Keratinocyte (primary cell): ENCODE data around the gene TFG. TPM values are rescaled to one million over a fixed set of nuclear protein-coding genes. Genes with fewer than 3 reads are reported as not detected.

Experiments used
- DNase-seq: peaks from one replicate; pipeline ENCODE4 v3.0.0-alpha.2; 2011; ENCODE audit warnings: low read depth, missing footprints, low spot score
- FAIRE-seq: peaks from 2 replicates; lab custom pipeline; 2011; peaks lifted over from hg19 to GRCh38; lab: Jason Lieb, UNC
- H2AFZ ChIP-seq: 2 replicates; pipeline ENCODE4 v1.6.0; 2012; ENCODE audit warnings: low read length, control low read depth, inconsistent platforms; ENCODE audit not compliant: control insufficient read depth
- H3K27ac ChIP-seq: 2 replicates; pipeline ENCODE4 v1.5.1; 2011; ENCODE audit warnings: low read length; ENCODE audit not compliant: control insufficient read depth, insufficient read depth
- H3K27me3 ChIP-seq: 3 replicates; pipeline ENCODE4 v1.6.0; 2011; ENCODE audit warnings: low read length; ENCODE audit not compliant: control insufficient read depth, insufficient read depth; ENCODE audit errors: extremely low read depth
- H3K36me3 ChIP-seq, 2 experiments: 2 replicates in 1 of 2; 3 replicates in 1 of 2; pipeline ENCODE4 v1.5.1; 2011; ENCODE audit warnings: low read length in 2 of 2, mild to moderate bottlenecking in 1 of 2; ENCODE audit not compliant: control insufficient read depth in 2 of 2, insufficient read depth in 2 of 2; ENCODE audit errors: extremely low read depth in 1 of 2
- H3K4me1 ChIP-seq: 3 replicates; pipeline ENCODE4 v1.5.1; 2011; ENCODE audit warnings: low read length; ENCODE audit not compliant: control insufficient read depth, insufficient read depth; ENCODE audit errors: extremely low read depth
- H3K4me2 ChIP-seq: 3 replicates; pipeline ENCODE4 v1.6.0; 2011; ENCODE audit warnings: low read depth, low read length; ENCODE audit not compliant: control insufficient read depth, insufficient read depth; ENCODE audit errors: extremely low read depth
- H3K4me3 ChIP-seq, 3 experiments: fragments of 200-600 bp in 1 of 3; sonication (generic) in 1 of 3; 2 replicates in 2 of 3; 3 replicates in 1 of 3; pipeline ENCODE4 v1.5.1; 2011 to 2016; ENCODE audit warnings: low read length in 3 of 3, mild to moderate bottlenecking in 3 of 3, control low read depth in 2 of 3, inconsistent platforms in 1 of 3, low read depth in 1 of 3, mixed read lengths in 1 of 3, mixed run types in 1 of 3, moderate library complexity in 1 of 3; ENCODE audit not compliant: control insufficient read depth in 2 of 3, insufficient read depth in 2 of 3; ENCODE audit errors: extremely low read depth in 1 of 3
- H3K79me2 ChIP-seq: 2 replicates; pipeline ENCODE4 v1.6.0; 2012; ENCODE audit warnings: low read length; ENCODE audit not compliant: control insufficient read depth, insufficient read depth
- H3K9ac ChIP-seq: 3 replicates; pipeline ENCODE4 v1.6.0; 2011; ENCODE audit warnings: low read length; ENCODE audit not compliant: control insufficient read depth, insufficient read depth; ENCODE audit errors: extremely low read depth
- H3K9me1 ChIP-seq: 3 replicates; pipeline ENCODE4 v1.6.0; 2011; ENCODE audit warnings: low read length; ENCODE audit not compliant: control insufficient read depth, insufficient read depth; ENCODE audit errors: extremely low read depth
- H3K9me3 ChIP-seq: 2 replicates; pipeline ENCODE4 v1.5.1; 2012; ENCODE audit warnings: low read depth, low read length; ENCODE audit not compliant: control insufficient read depth
- H4K20me1 ChIP-seq: 3 replicates; pipeline ENCODE4 v1.6.0; 2011; ENCODE audit warnings: low read length; ENCODE audit not compliant: control insufficient read depth, insufficient read depth; ENCODE audit errors: extremely low read depth
- EZH2 ChIP-seq: IDR thresholded peaks from one replicate; pipeline ENCODE4 v1.6.1; 2012; ENCODE audit warnings: inconsistent platforms, mild to moderate bottlenecking, low read length, moderate library complexity
- dilution Hi-C: fragments of 300-500 bp; cut with MboI; formaldehyde crosslinking; loops from one replicate; pipeline ENCODE4 v1.7.0; 2020; ENCODE audit warnings: low sequenced_read_pairs; ENCODE audit not compliant: extremely low pct_ligation_motif_present
- polyA plus RNA-seq, 5 experiments: library from polyadenylated mRNA; depleted of rRNA in 3 of 5; stranded (reverse) in 3 of 5; stranded (forward) in 1 of 5; unstranded in 1 of 5; fragments of >200 nt; gene quantifications; 1 replicate in 1 of 5; 2 replicates in 3 of 5; 3 replicates in 1 of 5; pipeline versions ENCODE4 v1.2.1 to v1.2.3, GENCODE V29; 2011 to 2012; ENCODE audit warnings: missing spikeins in 2 of 5, low read depth in 1 of 5, low replicate concordance in 1 of 5
- TF ChIP-seq, protein P1 (sequence below), 3 experiments: IDR thresholded peaks in 1 of 3; conservative IDR thresholded peaks in 1 of 3; optimal IDR thresholded peaks in 1 of 3; 2 replicates in 2 of 3; 3 replicates in 1 of 3; pipeline versions ENCODE3 to v1.5.1; 2011; ENCODE audit warnings: low read length in 3 of 3, mild to moderate bottlenecking in 3 of 3, moderate library complexity in 2 of 3, control low read depth in 1 of 3, inconsistent platforms in 1 of 3; ENCODE audit not compliant: insufficient read depth in 2 of 3; ENCODE audit errors: extremely low read depth in 1 of 3

TFG gene
- polyA plus RNA-seq, 1 donor (not counting 4 experiments of a cell fraction or from before 2014, with no cell fraction given), result 177 TPM

DNA sequence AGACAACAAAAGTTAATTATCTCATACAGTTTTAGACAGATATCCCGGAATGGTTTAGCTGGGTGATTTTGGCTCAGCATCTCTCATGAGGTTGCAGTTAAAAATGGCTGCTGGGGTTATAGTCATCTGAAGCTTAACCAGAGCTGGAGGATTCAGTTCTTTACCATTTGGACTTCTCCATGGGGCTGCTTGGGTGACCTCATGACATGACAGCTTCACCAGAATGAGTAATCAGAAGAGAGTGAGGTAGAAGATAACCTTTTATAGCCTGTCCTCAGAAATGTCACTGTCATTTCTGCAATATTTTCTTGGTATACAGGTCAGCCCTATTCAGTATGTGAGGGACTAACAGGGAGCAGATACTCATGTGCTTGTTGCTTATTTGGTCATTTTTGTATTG is 30.9 kb downstream of the TFG start:
- H3K4me2 ChIP-seq, result no peak overlapping the region
- DNase-seq, result no peak
- dilution Hi-C loops, result no loop called here
- H3K4me3 ChIP-seq, result no peak overlapping the region
- peaks cover 23 to 24% of the 10 kb centered on the region in 2 experiments for H3K36me3 ChIP-seq
- FAIRE-seq, result no peak
- no peaks in the 10 kb centered on the region for H3K9me3 ChIP-seq
- H3K9ac ChIP-seq, result no peak overlapping the region
- peaks cover 2% of the 10 kb centered on the region for H4K20me1 ChIP-seq
- TF ChIP-seq, protein P1, sequence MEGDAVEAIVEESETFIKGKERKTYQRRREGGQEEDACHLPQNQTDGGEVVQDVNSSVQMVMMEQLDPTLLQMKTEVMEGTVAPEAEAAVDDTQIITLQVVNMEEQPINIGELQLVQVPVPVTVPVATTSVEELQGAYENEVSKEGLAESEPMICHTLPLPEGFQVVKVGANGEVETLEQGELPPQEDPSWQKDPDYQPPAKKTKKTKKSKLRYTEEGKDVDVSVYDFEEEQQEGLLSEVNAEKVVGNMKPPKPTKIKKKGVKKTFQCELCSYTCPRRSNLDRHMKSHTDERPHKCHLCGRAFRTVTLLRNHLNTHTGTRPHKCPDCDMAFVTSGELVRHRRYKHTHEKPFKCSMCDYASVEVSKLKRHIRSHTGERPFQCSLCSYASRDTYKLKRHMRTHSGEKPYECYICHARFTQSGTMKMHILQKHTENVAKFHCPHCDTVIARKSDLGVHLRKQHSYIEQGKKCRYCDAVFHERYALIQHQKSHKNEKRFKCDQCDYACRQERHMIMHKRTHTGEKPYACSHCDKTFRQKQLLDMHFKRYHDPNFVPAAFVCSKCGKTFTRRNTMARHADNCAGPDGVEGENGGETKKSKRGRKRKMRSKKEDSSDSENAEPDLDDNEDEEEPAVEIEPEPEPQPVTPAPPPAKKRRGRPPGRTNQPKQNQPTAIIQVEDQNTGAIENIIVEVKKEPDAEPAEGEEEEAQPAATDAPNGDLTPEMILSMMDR (optimal IDR thresholded peaks at IDR 0.05 in 1 of 3, IDR thresholded peaks at IDR 0.05 in 1 of 3, conservative IDR thresholded peaks at IDR 0.05 in 1 of 3; ENCODE audit: extremely low read depth in 1 of 3, insufficient read depth in 2 of 3, low read length in 3 of 3), result no peak
- TF ChIP-seq EZH2, result no peak
- no peaks in the 10 kb centered on the region for H3K4me1 ChIP-seq
- H3K27me3 ChIP-seq, result no peaks in the 10 kb centered on the region
- H3K27ac ChIP-seq, result no peak overlapping the region
- peaks cover 21% of the 10 kb centered on the region for H3K79me2 ChIP-seq
- H2AFZ ChIP-seq, result no peak overlapping the region
- H3K9me1 ChIP-seq, result no peaks in the 10 kb centered on the region

DNA sequence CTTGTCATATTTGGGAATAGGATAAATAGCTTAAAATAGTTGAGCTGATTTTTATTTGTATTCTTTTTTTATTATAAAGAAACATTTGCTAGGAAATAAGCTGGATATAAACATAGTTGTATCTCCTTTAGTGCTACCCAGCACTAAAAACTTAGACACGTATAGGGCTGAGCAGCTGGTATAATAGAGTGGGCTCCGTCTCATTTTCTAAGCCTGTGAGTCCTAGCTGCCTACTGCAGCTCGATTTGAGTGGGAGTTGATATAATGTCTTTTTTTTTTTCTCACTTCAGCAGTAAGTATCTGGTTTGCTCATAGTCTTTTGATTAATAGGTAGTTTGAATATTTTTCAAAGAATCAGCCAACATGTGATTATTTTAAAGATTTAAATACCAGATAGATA is 34.2 kb downstream of the TFG start:
- Histone ChIP-seq H3K27me3 (no peaks in the 10 kb centered on the region), H3K27ac (no peak overlapping the region), H3K9me3 (no peaks in the 10 kb centered on the region), H3K9me1 (no peaks in the 10 kb centered on the region), H3K9ac (no peak overlapping the region), H2AFZ (no peak overlapping the region), H3K36me3 (peaks cover 12 to 19% of the 10 kb centered on the region in 2 experiments), H3K4me1 (no peaks in the 10 kb centered on the region), H3K79me2 (peaks cover 9% of the 10 kb centered on the region), H4K20me1 (no peaks in the 10 kb centered on the region), H3K4me3 (no peak overlapping the region), H3K4me2 (no peak overlapping the region)
- TF ChIP-seq EZH2, result no peak
- no peak for FAIRE-seq
- dilution Hi-C loops, result no loop called here
- no peak for DNase-seq

DNA sequence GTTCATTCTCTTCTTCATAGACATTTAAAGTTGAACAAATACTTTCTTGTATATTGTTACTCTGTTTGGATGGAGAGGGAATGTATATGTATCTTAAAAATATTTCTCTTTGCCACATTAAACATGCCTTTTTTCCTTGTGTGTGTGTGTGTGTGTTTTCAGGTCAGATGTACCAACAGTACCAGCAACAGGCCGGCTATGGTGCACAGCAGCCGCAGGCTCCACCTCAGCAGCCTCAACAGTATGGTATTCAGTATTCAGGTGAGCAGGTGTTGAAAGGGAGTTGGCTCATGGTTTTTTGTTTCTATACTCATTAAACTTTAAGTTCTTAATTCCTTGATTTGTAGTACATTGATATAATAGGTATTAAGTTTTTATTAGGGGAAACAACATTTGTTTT is 35.4 kb downstream of the TFG start:
- Histone ChIP-seq H3K9me3 (no peaks in the 10 kb centered on the region), H4K20me1 (no peaks in the 10 kb centered on the region), H3K27ac (no peak overlapping the region), H3K27me3 (no peaks in the 10 kb centered on the region), H3K36me3 (peaks cover 9 to 18% of the 10 kb centered on the region in 2 experiments), H3K4me1 (no peaks in the 10 kb centered on the region), H3K9ac (no peak overlapping the region), H3K4me2 (no peak overlapping the region), H2AFZ (no peak overlapping the region), H3K79me2 (peaks cover 7% of the 10 kb centered on the region), H3K4me3 (no peak overlapping the region), H3K9me1 (no peaks in the 10 kb centered on the region)
- TF ChIP-seq EZH2, result no peak
- TF ChIP-seq, protein P1 (optimal IDR thresholded peaks at IDR 0.05 in 1 of 3, IDR thresholded peaks at IDR 0.05 in 1 of 3, conservative IDR thresholded peaks at IDR 0.05 in 1 of 3; ENCODE audit: extremely low read depth in 1 of 3, insufficient read depth in 2 of 3, low read length in 3 of 3), result no peak
- DNase-seq (no peak), FAIRE-seq (no peak)
- dilution Hi-C loops, result no loop called here
